ENCODE measurements around the gene THBS2.

DNA sequence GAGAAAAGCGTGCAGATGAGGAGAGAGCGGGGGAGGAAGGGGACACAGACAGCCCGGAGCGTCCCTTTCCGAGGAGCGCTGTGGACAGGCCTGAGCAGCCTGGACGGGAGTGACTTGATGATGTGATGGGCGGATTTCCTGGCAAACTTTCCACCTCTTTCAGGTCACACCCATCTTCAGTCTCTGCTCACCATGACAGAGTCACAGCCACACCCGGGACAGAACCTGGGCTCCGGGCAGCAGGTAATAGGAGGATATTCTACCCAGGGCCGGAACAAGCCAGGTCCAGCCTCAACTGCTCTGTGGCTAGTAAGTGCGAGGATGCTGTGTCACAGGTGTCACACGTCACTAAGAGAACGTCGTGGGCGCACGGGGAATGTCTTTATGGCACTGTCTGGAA, 84.3 kb downstream of the THBS2 start:
- TF ChIP-seq CTCF (IDR thresholded peaks at IDR 0.05) (no peak), POLR2A (IDR thresholded peaks at IDR 0.05) (no peak)

All from ovary (tissue), 3 donors.